Subcutaneous abdominal adipose tissue (tissue), 5 donors: Measurements from ENCODE around the gene CCDC154.

Experiments used
- H3K27ac ChIP-seq: one replicate; pipeline ENCODE4 v1.7.0; 2013; ENCODE audit warnings: low read depth, mild to moderate bottlenecking, inconsistent platforms, low read length, moderate library complexity
- H3K27me3 ChIP-seq, 5 donors: one replicate each; pipeline ENCODE4 v1.7.0; 2013; ENCODE audit warnings: low read length in 5 of 5, inconsistent platforms in 1 of 5; ENCODE audit not compliant: control insufficient read depth in 5 of 5, insufficient read depth in 4 of 5
- H3K36me3 ChIP-seq, 5 donors: one replicate each; pipeline ENCODE4 v1.7.0; 2013; ENCODE audit warnings: low read length in 5 of 5; ENCODE audit not compliant: control insufficient read depth in 5 of 5, insufficient read depth in 5 of 5
- H3K4me1 ChIP-seq, 5 donors: one replicate each; pipeline ENCODE4 v1.7.0; 2013; ENCODE audit warnings: low read length in 5 of 5, mild to moderate bottlenecking in 3 of 5, moderate library complexity in 1 of 5; ENCODE audit not compliant: control insufficient read depth in 5 of 5, insufficient read depth in 5 of 5
- H3K4me3 ChIP-seq, 5 donors: one replicate each; pipeline ENCODE4 v1.7.0; 2013; ENCODE audit warnings: low read length in 5 of 5, low read depth in 1 of 5
- H3K9ac ChIP-seq, 5 donors: one replicate each; pipeline ENCODE4 v1.7.0; 2013; ENCODE audit warnings: low read length in 5 of 5, mild to moderate bottlenecking in 4 of 5, moderate library complexity in 3 of 5
- H3K9me3 ChIP-seq, 5 donors: one replicate each; pipeline ENCODE4 v1.7.0; 2013; ENCODE audit warnings: low read length in 5 of 5; ENCODE audit not compliant: control insufficient read depth in 5 of 5
- donor health status: healthy.
- donor health status: healthy.
- donor health status: healthy.
- donor health status: healthy.
- donor health status: healthy.

Gene CCDC154

GRCh38 chr16:1465567-1465915 lies 21.2 kb upstream of the CCDC154 start:
- peaks cover 0 to 26% (median 16%) of the 10 kb centered on the region in 5 donors for H3K4me1 ChIP-seq
- H3K9me3 ChIP-seq = no peaks in the 10 kb centered on the region
- H3K27me3 ChIP-seq = no peaks in the 10 kb centered on the region
- H3K27ac ChIP-seq = no peak overlapping the region
- no peak overlapping the region for H3K9ac ChIP-seq
- H3K4me3 ChIP-seq = no peak overlapping the region
- peaks cover 0 to 39% (median 25%) of the 10 kb centered on the region in 5 donors for H3K36me3 ChIP-seq

GRCh38 chr16:1464894-1465566 lies 20.7 kb upstream of the CCDC154 start:
- peaks cover 0 to 21% (median 11%) of the 10 kb centered on the region in 5 donors for H3K4me1 ChIP-seq
- no peak overlapping the region for H3K4me3 ChIP-seq
- H3K9me3 ChIP-seq = no peaks in the 10 kb centered on the region
- H3K9ac ChIP-seq = no peak overlapping the region
- no peak overlapping the region for H3K27ac ChIP-seq
- peaks cover 0 to 44% (median 29%) of the 10 kb centered on the region in 5 donors for H3K36me3 ChIP-seq
- no peaks in the 10 kb centered on the region for H3K27me3 ChIP-seq

- Histone ChIP-seq H3K4me3 (no peak overlapping the region), H3K9me3 (no peaks in the 10 kb centered on the region), H3K27ac (no peak overlapping the region), H3K36me3 (peaks cover 0 to 48% (median 32%) of the 10 kb centered on the region in 5 donors), H3K9ac (no peak overlapping the region), H3K27me3 (no peaks in the 10 kb centered on the region), H3K4me1 (peaks cover 0 to 14% (median 6%) of the 10 kb centered on the region in 5 donors)
Observed at GRCh38 chr16:1464196-1464893, 20.0 kb upstream of the CCDC154 start.

GRCh38 chr16:1461146-1461545 lies 16.8 kb upstream of the CCDC154 start:
- Histone ChIP-seq H3K9me3 (no peaks in the 10 kb centered on the region), H3K9ac (no peak overlapping the region), H3K27me3 (no peaks in the 10 kb centered on the region), H3K4me3 (no peak overlapping the region), H3K27ac (no peak overlapping the region), H3K36me3 (peaks cover 0 to 77% (median 56%) of the 10 kb centered on the region in 5 donors), H3K4me1 (no peaks in the 10 kb centered on the region)

GRCh38 chr16:1460602-1461138 lies 16.3 kb upstream of the CCDC154 start:
- H3K9me3 ChIP-seq = no peaks in the 10 kb centered on the region
- no peak overlapping the region for H3K9ac ChIP-seq
- H3K36me3 ChIP-seq = peaks cover 0 to 81% (median 60%) of the 10 kb centered on the region in 5 donors
- H3K4me1 ChIP-seq = no peaks in the 10 kb centered on the region
- no peak overlapping the region for H3K4me3 ChIP-seq
- H3K27me3 ChIP-seq = no peaks in the 10 kb centered on the region
- H3K27ac ChIP-seq = no peak overlapping the region

- Histone ChIP-seq H3K9ac (no peak overlapping the region), H3K9me3 (no peaks in the 10 kb centered on the region), H3K36me3 (peaks cover 0 to 84% (median 67%) of the 10 kb centered on the region in 5 donors), H3K27me3 (no peaks in the 10 kb centered on the region), H3K4me3 (no peak overlapping the region), H3K4me1 (no peaks in the 10 kb centered on the region), H3K27ac (no peak overlapping the region)
Observed at GRCh38 chr16:1459967-1460366, 15.6 kb upstream of the CCDC154 start.

- no peaks in the 10 kb centered on the region for H3K4me1 ChIP-seq
- H3K4me3 ChIP-seq = no peak overlapping the region
- H3K9ac ChIP-seq = no peak overlapping the region
- H3K27me3 ChIP-seq = no peaks in the 10 kb centered on the region
- H3K27ac ChIP-seq = no peak overlapping the region
- peaks cover 0 to 84% (median 71%) of the 10 kb centered on the region in 5 donors for H3K36me3 ChIP-seq
- no peaks in the 10 kb centered on the region for H3K9me3 ChIP-seq
Observed at GRCh38 chr16:1458977-1459341, 14.6 kb upstream of the CCDC154 start.

- Histone ChIP-seq H3K9me3 (no peaks in the 10 kb centered on the region), H3K4me1 (no peaks in the 10 kb centered on the region), H3K36me3 (peaks cover 0 to 86% (median 74%) of the 10 kb centered on the region in 5 donors), H3K4me3 (no peak overlapping the region), H3K9ac (no peak overlapping the region), H3K27me3 (no peaks in the 10 kb centered on the region), H3K27ac (no peak overlapping the region)
Observed at GRCh38 chr16:1458336-1458976, 14.1 kb upstream of the CCDC154 start.

GRCh38 chr16:1457489-1458245 lies 13.3 kb upstream of the CCDC154 start:
- Histone ChIP-seq H3K27ac (no peak overlapping the region), H3K9me3 (no peaks in the 10 kb centered on the region), H3K9ac (no peak overlapping the region), H3K4me3 (no peak overlapping the region), H3K4me1 (no peaks in the 10 kb centered on the region), H3K36me3 (peaks cover 0 to 85% (median 75%) of the 10 kb centered on the region in 5 donors), H3K27me3 (no peaks in the 10 kb centered on the region)
